ENCODE results near the gene NDN.
"Not testable (repeated sequence)": the region's sequence is repeated elsewhere in the genome, so short reads cannot be mapped to it uniquely, and the experiment has no call there.

NDN gene, protein sequence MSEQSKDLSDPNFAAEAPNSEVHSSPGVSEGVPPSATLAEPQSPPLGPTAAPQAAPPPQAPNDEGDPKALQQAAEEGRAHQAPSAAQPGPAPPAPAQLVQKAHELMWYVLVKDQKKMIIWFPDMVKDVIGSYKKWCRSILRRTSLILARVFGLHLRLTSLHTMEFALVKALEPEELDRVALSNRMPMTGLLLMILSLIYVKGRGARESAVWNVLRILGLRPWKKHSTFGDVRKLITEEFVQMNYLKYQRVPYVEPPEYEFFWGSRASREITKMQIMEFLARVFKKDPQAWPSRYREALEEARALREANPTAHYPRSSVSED

DNA sequence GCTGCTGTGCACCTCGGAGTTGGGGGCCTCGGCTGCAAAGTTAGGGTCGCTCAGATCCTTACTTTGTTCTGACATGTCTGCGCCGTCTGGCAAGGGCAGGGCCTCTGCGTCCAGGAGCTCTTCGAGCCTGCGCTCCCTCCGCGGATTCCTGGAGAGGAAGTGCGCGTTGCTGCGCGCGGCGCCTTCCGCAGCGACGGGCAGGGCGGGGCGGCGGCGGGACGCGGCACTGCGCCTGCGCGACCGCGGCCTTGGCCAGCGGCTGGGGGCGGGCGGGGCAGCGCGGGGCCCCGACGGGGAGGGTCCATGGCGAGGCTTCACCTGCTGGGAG, at the start of gene NDN:
NDN (minus strand) TSS at position 163 of the 328 bp plus-strand sequence; CDS start at position 75, 88 bp downstream.
- peak; percentile 21 for DNase-seq (ENCODE audit: low read depth in 2 of 2)

DNA sequence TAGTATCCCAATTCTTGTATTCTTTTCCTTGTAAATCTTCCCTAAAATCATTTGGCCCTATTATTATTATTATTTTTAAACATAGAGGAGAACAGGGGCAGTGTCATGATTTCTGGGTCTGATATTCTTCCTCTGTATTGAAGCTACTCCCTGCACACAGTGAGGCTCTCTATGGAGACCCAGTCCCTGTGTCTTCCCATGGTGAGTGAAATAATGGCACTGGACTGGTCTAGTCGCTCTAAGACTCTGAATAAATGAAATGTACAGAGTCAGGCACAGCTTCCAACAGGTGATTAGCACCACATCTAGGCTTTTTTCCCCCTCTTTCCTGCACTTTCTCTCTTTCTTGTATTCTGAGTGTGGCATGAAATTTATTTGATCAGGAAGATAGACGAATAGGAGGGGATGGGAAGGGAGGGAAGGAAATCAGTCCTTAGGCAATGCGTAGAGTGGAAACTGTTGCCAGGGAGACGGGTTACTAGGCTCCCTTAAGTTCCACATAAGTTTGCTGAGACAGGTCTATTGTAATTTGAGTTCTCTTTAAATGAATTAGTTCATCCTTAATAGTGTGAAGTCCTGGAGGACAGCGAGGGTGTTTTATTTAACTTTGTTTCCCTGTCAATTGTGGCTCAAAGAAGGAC, 49.0 kb upstream of the NDN start:
- DNase-seq (ENCODE audit: low read depth in 2 of 2): no peak

DNA sequence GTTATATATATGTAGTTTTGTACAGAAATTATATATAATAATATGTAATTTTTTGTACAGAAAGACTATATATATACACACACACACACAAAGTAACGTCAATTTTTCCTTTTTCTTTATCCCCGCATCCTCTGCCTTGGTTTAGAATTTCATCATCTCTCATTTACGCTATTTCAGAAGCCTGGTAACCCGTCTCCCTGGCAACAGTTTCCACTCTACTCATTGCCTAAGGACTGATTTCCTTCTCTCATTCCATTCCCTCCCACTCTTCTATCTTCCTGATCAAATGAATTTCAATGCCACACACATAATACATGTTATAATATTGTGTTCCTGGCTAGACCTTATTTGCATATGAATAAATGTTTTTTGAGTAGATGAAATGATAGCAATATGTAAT, 47.8 kb upstream of the NDN start:
- no peak for DNase-seq (ENCODE audit: low read depth in 2 of 2)

DNA sequence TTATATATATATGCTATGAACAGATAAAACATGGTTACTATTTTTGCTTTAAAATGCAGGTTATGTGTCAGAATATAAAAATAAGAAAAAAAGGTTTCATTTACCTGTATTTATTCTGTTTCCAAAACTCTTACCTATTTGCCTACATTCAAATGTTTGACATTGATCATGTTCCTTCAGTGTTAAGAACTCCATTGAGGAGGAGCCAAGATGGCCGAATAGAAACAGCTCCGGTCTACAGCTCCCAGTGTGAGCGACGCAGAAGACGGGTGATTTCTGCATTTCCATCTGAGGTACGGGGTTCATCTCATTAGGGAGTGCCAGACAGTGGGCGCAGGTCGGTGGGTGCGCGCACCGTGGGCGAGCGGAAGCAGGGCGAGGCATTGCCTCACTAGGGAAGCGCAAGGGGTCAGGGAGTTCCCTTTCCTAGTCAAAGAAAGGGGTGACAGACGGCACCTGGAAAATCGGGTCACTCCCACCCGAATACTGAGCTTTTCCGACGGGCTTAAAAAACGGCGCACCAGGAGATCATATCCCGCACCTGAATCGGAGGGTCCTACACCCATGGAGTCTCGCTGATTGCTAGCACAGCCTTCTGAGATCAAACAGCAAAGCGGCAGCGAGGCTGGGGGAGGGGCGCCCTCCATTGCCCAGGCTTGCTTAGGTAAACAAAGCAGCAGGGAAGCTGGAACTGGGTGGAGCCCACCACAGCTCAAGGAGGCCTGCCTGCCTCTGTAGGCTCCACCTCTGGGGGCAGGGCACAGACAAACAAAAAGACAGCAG, 27.0 kb upstream of the NDN start:
- not testable (repeated sequence) for DNase-seq (ENCODE audit: low read depth in 2 of 2)

DNA sequence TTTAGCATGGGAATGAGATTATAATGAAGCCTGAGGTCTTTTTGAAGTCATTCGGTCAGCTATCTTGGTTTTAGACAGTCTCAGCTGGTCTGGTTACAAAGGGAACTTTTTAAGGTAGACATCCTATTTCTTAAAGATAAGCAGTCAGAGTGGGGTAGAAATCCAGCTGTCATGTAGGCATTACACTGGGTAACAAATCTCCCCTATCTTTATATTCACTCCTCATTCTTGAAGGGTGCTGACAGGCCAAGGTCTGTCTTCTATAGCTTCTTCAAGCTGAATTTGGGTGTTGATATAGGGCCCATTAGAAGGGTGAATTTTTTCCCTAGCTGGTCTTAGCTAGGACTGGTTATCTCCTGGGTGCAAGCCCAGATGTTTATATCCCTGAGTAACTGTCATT, 21.2 kb upstream of the NDN start:
- DNase-seq (ENCODE audit: low read depth in 2 of 2): no peak

DNA sequence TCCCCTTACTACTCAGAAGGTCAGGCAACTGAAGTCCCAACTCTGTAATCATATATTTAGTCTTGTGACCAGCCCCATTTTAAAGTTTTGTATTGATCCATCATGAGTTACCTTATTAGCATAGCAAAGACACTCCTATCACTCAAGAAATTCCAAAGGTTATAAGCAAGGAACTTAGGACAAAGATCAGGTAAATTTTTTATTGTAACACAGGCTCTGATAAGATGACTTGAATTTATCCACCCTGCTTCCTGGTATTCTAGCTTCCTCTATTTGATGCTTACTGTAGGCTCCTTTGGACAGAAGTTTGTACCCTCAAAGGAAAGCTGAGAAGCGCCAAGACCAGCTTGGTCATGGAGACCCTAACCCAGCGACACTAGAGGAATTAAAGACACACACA, 8.2 kb upstream of the NDN start:
- no peak for DNase-seq (ENCODE audit: low read depth in 2 of 2)

DNA sequence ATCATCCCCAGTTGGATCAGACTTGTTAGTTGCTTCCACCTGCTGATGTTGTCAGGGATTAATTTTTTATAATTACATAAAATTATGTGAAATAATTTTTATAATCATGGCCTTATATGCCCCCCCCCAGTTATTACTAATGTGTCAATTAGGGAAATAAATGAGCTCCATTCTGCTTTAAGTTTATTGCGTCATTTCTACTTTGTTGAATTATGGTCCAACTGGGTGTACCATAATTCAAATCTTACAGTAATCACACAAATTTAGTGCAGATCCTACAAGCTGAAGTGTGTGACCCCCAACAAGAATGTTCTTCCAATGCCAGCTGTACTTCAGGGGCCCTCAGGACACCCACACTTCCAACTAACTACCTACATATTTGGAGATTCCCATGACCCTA, 7.5 kb upstream of the NDN start:
- DNase-seq (ENCODE audit: low read depth in 2 of 2): no peak

DNA sequence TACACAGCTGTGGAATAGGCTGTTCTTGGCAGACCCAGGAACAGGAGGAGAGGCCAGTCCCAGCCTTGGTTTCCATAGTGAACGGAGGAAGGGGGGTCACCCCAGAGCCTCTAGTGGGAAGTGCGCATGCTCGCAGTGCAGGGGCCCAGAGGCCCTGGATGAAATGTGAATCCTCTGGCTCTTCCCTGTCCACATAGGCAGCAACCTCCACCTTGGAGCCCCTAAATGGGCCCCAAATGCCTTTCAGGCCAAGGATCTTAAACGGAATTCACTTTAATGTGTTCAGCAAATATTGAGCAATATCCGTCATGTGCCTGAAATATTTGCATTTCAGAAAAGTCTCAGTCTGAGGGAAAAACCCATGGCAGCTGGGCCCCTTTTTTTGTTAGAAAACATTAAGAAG, 3.3 kb upstream of the NDN start:
- peak; percentile 70 to 77 for DNase-seq (ENCODE audit: low read depth in 2 of 2)

DNA sequence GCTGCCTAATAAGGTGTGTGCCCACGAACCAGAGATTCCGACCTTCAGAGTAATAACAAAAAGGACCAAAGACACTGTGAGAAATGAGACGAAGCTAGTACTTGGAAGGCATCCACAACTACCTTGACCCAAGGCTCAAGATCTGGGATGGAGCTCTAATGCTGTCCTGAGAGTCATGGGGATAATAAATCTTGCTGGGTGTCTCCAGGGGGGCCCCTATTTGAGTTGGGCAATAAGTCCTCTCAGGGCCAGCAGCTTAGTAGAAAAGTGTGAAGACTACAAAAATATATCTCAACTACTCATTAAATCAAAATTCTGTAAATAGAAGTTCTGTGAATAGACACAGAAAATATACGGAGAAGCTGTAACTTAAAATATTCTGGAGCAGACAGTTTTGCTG, 2.9 kb upstream of the NDN start:
- no peak for DNase-seq (ENCODE audit: low read depth in 2 of 2)

DNA sequence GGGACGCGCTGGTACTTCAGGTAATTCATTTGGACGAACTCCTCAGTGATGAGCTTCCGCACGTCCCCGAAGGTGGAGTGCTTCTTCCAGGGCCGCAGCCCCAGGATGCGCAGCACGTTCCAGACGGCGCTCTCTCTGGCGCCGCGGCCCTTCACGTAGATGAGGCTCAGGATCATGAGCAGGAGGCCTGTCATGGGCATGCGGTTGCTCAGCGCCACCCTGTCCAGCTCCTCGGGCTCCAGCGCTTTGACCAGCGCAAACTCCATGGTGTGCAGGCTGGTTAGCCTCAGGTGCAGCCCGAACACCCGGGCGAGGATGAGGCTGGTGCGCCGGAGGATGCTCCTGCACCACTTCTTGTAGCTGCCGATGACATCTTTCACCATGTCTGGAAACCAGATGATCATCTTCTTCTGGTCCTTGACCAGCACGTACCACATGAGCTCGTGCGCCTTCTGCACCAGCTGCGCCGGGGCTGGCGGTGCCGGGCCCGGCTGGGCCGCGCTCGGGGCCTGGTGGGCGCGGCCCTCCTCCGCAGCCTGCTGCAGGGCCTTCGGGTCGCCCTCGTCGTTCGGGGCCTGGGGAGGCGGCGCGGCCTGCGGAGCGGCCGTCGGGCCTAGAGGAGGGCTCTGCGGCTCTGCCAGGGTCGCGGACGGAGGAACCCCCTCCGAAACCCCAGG, 501 bp downstream of the NDN start:
- DNase-seq (ENCODE audit: low read depth in 2 of 2): no peak

DNA sequence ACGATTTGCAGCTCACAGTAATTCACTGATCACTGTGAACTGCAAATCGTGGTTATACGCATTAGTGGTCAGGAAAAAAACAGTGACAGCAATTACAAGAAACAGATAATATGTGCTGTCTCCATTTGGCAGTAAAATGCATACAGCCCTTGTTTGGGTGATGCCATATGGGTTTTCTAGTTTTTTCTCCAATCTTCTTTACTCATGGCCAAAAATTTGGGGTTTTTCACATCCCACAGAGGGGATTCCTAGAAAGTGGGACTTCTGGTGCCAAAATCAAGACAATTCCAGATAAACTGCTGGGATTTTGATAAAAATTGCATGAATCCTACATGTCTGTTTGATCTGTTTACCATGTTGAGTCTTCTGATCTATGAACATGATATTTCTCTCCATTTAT, 15.6 kb downstream of the NDN start:
- DNase-seq (ENCODE audit: low read depth in 2 of 2): no peak

DNA sequence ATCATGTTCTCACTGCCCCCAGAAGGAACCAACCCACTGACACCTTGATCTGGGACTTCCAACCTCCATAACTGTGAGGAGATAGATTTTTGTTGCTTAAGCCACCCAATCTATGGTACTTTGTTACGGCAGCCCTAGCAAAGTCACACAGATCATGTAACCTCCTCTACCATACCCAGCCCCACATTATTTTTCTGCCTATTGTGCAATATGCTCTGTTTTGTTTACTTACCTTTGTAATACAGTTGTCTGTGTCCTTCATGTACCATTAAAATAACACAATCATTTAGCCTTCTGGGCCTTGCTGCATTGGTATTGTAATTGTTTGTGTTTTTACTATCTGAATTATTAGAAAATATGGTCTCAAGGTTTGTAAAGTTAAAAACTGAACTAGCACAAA, 16.1 kb downstream of the NDN start:
- DNase-seq (ENCODE audit: low read depth in 2 of 2): no peak

DNA sequence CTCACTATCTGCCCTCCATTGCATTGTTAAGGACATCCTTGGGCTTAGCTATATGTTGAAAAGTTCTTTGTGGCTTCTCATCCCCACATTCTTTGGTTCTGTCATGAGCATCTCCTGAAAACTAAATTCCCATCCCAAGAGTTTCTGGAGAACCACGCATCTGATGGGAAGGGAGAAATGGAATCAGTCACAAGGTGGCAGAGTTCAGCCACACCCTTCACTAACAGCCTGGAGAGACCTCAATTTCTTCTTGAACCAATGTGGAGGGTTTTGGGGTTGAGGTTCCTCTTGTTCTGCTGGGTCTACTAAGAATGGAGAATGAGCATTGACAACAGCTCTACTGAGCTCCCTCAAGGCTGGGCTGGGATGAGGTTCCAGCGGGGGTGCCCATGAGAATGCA, 23.9 kb downstream of the NDN start:
- no peak for DNase-seq (ENCODE audit: low read depth in 2 of 2)

DNA sequence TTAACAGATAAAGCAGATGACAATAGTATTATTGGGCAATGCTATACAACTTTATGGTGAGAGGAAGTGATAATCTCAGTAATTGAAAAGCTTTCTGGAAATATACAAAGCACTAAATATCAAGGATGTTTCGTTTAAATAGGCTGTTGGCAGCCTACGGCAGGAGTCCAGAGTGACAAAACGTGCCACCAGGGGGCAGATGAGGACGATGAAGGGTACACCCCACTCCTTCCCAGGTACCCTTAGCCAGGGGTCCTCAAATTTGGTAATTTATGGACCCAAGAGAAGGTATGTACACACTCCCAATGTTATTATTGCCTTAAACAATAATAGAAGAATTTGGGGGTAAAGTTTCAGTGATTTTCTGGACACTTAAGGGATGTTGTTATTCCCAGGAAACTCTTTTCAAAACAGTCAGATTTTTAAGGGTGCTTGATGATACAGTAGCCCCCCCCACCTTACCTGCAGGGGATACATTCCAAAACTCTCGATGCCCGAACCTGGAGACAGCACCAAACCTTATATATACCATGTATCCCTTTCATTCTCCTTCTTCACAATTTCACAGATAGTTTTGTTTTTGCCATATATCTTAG, 38.1 kb downstream of the NDN start:
- DNase-seq (ENCODE audit: low read depth in 2 of 2): no peak

DNA sequence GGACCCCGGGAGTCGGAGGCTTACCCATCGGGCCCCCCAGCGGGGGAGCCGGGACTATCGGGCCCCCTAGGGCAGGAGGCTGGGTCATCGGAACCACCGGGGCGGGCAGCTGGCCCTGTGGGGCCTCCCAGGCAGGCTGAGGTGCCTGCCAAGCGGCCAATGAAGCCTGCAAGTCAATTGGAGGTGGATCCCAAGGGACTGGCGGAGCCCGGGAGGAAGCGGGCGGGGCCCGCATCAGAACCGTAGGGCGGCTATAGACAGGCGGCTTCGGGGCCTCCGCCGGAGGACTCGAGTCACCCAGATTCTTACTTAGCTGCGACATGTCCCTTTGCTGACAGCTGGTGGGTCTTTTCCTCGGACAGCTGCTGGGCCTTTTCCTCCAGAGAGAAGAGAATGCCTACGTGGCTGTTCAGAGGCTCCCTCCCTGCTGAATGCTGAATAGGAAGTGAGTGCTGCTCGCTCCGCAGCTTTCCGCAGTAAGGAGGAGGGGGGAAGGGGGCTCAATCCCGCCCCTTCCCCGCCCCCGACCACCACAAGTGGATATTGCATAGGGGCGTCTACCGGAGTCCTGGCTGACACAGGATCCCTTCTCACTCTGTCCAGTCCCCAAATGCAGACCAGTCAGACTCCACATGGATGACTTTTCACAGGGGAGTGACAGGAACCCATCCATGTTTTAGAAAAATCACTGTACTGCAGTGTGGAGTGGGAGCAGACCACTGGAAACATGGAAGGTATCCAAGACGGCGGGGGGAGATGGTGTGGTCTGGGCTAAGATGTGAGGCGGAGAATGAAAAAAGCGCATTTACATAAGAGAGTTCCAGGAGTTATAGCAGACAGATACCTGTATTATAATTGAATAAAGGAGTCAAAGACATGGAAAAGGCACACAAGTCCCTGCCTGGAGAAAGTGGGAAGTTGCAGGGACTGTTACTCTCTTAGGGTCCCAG, 39.4 kb downstream of the NDN start, which contains the start of gene MAGEL2:
MAGEL2 (minus strand) TSS at position 447 of the 950 bp plus-strand sequence; CDS start at position 322, 125 bp downstream.
- DNase-seq (ENCODE audit: low read depth in 2 of 2): peak in 1 of 2 experiments; percentile 18

DNA sequence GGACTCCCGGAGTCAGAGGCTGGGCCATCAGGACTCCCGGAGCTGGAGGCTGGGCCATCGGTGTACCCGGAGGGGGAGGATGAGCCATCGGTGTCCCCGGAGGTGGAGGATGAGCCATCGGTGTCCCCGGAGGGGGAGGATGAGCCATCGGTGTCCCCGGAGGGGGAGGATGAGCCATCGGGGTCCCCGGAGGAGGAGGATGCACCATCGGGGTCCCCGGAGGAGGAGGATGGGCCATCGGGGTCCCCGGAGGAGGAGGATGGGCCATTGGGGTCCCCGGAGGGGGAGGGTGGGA, 40.2 kb downstream of the NDN start:
- DNase-seq (ENCODE audit: low read depth in 2 of 2): no peak

DNA sequence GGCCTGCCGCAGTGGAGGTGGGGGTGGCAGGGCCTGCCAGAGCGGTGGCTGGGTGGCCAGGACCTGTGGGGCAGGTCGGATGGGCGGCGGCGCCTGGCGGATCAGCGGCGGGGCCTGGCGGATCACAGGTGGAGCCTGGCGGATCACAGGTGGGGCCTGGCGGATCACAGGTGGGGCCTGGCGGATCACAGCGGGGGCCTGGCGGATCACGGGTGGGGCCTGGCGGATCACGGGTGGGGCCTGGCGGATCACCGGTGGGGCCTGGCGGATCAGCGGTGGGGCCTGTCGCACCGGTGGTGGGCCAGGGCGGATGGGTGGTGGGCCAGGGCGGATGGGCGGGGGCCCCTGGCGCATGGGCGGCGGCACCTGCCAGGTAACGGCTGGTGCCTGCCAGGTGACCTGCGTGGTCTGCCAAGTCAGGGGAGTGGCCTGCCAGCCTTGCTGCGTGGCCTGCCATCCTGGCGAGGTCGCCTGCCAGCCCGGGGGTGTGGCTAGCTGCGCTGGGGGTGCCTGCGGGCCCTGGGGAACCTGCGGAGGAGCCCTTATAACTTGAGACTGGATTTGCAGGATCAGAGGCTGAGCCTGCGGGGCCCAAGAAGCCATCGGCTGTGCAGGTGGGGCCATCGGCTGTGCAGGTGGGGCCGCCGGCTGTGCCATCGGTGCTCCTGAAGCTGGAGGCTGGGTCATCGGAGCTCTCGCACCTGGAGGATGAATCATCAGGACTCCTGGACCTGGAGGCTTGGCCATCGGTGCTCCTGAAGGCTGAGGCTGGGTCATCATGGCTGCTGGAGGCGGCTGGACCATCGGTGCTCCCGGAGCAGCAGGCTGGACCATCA, 40.7 kb downstream of the NDN start:
- DNase-seq (ENCODE audit: low read depth in 2 of 2): no peak

DNA sequence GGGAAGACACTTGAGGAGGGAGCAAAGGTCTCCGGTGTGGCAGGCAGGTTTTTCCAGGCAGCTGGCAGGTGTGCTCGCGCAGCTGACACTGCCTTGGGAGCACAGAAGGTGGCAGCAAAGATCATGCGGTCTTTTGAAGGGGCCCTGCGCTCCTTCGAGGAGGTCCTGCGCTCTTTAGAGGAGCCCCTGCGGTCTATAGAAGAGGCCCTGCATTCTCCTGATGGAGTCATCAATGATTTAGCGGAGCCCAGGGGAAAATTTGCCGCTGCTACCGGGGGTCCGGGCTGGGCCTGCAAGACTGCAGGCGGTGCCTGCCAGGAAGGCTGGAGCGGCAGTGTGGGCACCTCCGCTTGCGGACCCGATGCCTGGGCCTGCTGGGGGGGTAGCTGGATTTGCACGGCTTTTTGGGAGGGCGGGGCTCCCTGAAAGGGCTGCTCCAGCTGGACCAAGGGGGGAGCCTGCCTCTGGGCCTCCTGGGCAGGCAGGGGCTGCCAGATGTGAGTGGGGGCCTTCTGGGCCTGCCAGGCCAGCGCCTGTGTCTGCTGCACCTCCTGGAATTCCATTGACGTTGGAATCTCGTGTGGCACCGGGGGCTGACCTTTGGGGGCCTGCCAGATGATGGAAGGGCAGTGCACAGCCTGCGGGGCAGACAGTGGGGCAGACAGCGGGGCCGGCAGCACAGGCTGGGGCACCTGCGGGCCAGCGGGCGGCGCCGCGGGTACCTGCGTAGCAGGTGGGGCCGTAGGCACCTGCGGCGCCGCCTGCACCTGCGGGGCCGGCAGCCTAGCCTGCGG, 41.5 kb downstream of the NDN start:
- no peak for DNase-seq (ENCODE audit: low read depth in 2 of 2)

DNA sequence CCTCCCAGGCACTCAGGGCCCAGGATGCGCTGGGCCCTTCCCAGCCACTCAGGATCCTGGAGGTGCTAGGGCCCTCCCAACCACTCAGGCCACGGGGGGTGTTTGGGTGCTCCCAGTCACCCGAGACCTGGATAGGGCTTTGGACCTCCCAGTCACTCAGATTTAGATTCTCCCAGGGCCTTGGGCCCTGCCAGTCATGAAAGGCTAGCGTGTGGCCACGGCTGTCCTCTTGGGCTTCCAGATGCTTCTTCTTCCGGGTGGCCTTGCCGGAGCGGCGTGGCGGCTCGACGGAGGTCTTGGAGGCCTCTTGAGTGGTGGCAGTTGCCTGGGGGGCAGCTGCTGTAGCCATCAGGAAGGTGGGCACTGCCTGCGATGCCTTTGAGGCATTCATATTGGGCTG, 42.3 kb downstream of the NDN start:
- no peak for DNase-seq (ENCODE audit: low read depth in 2 of 2)
